Astrocyte of the hippocampus (primary cell): Measurements from ENCODE around the gene YBX2.
"Not testable (repeated sequence)": the region's sequence is repeated elsewhere in the genome, so short reads cannot be mapped to it uniquely, and the experiment has no call there.

Experiments
- DNase-seq: peaks from one replicate; pipeline ENCODE4 v3.0.0; 2011; ENCODE audit warnings: low read depth, low spot score

The YBX2 gene

GRCh38 chr17:7294614-7295153, at the start of gene YBX2:
YBX2 (minus strand) TSS chr17:7294639; CDS start chr17:7294500, 139 bp downstream.
- peak; percentile 59 for DNase-seq

DNA sequence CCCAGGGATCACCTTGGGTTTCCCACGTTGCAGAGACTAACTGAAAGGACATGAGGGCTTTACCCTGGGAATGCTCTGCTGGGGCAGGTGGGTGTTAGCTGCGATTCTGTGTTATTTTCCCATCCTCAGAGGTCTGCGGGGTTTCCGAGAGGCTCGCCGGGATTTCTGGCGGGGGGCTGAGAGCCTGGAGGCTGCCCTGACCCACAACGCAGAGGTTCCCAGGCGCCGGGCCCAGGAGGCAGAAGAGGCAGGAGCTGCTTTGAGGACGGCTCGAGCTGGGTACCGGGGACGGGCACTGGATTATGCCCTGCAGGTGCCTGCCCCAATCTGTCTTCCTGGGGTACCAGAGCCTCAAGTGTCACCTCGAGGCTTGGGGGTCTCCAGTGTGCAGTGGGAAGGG, 48.8 kb upstream of the YBX2 start:
- no peak for DNase-seq

GRCh38 chr17:7341842-7342241, 47.4 kb upstream of the YBX2 start:
- DNase-seq, result no peak

DNA sequence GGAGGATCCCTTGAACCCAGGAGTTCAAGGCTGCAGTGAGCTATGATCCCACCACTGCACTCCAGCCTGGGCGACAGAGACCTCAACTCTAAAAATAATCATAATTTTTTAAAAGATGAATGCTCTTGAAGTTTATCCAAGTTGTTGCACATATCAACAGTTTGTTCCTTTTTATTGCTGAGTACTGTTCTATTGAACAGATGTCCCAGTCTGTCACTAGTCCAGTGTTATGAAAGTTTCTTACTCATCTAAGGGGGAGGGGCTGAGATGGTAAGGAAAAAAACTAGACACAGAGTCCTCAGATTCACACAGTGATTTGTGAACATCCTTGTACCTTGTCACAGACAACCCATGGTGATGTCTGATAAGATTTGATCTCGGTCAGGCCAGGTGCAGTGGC, 45.7 kb upstream of the YBX2 start:
- DNase-seq, result no peak

GRCh38 chr17:7337600-7337999, 43.2 kb upstream of the YBX2 start:
- DNase-seq, result not testable (repeated sequence)

- DNase-seq, result no peak
Measured at GRCh38 chr17:7336240-7337175, 42.1 kb upstream of the YBX2 start, which contains the start of gene ACAP1. ACAP1 (plus strand) TSS chr17:7336529; CDS start chr17:7336735, 206 bp downstream.

DNA sequence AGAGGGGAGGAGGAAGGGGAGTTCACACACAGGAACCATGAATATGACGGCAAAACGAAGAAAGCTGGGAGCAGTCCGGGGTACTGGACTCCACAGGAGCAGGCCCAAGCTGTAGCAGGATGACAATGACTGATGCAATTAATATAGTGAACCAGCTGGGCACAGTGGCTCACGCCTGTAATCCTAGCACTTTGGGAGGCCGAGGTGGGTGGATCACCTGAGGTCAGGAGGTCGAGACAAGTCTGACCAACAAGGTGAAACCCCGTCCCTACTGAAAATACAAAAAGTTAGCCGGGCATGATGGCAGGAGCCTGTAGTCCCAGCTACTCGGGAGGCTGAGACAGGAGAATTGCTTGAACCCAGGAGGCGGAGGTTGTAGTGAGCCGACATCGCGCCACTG, 41.3 kb upstream of the YBX2 start:
- DNase-seq, result not testable (repeated sequence)

DNA sequence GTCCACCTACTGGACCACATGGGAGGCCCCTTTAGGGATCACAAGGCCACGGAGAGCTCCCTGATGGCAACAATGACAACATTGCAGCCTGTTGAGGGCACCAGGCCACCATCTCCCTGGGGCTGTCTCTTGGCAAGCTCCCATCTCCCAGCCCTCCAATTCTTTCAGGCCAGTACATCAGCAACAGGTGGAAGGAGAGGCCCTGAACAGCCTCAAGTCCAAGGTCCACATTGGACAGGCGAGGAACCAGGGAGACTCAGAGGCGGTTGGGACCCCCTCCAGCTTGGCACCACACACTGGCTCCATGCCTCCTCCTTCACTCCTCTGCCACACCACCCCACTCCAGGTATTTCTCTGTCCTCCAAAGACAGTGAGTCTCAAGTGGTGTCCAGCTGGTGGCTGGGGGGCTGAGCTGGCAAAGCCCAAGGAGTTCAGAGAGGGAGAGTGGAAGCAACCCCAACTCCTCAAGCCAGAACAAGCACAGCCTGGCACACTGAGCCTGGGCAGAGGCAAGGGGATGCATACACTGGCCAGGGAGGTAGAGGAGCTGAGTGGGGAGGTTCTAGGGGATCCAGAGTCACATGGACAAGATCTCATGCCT, 40.6 kb upstream of the YBX2 start:
- DNase-seq, result no peak

GRCh38 chr17:7332600-7333069, 38.2 kb upstream of the YBX2 start:
- not testable (repeated sequence) for DNase-seq

GRCh38 chr17:7332111-7332510, 37.7 kb upstream of the YBX2 start:
- no peak for DNase-seq

DNA sequence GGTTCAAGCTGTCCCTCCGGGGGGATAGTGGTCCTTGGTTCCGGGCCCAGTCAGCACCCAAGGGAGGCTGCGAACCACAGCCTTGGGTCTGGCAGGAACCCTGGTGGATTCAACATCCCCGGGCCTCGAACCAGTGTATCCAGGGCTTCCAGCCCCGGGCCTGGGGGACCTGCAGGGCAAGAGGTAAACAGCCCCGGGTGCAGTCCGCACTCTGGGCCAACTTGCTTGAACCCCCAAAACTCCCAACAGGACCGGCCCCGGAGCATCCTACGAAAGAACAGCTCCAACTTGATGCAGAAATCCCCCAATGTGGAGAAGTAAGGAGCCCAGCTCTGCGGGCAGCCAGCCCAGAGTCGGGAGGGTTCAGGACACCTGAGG, 36.2 kb upstream of the YBX2 start:
- DNase-seq, result no peak

GRCh38 chr17:7329997-7330637, 35.7 kb upstream of the YBX2 start:
- DNase-seq, result peak; percentile 91

GRCh38 chr17:7329374-7329996, 35.0 kb upstream of the YBX2 start:
- peak; percentile 99 for DNase-seq

DNA sequence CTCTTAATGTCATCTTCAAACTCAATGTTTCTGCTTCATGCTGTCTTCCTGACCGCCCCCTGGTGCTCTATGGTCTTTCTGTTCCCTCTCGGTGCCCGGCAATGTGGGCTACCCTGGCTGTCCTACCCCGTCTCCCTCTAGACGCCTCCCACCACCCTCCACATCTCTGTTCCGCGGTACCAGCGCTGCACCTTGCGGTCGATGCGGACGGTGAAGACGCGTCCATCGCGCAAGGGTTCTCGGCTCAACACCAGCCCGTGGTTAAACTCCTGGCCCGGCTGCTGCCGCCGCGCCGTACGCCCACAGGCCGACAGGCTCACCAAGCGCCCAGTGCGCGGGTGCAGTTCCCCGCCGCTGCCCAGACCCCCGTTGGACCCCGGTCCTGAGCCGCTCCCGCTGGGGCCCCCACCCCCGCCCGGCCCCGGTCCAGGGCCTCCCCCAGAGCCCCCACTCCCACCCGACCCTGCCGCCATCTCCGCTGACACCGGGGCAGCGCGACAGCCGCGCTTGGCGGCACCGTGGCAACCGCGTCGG, 34.5 kb upstream of the YBX2 start, which contains the start of gene NEURL4:
NEURL4 (minus strand) TSS at position 496 of the 534 bp plus-strand sequence; CDS start at position 473, 23 bp downstream.
- no peak for DNase-seq

DNA sequence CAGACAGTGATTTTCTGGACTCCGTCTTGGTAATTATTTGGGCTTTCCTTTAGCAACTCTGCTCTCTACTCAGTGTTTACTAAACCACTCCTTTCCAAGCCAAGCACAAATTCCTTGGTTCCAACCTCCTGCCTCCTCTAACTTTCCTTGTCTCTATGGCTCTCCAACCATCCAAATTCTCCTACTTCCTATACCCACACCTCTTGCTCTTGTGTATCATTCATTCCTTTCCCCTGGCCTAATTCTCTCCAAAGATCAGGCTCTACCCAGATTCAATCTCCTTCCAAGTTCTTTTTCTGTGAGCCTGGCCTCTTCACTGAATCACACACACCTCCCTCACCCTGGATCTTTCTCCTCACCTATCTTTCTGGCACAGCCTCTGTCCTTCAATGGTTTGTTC, 33.6 kb upstream of the YBX2 start:
- no peak for DNase-seq

DNA sequence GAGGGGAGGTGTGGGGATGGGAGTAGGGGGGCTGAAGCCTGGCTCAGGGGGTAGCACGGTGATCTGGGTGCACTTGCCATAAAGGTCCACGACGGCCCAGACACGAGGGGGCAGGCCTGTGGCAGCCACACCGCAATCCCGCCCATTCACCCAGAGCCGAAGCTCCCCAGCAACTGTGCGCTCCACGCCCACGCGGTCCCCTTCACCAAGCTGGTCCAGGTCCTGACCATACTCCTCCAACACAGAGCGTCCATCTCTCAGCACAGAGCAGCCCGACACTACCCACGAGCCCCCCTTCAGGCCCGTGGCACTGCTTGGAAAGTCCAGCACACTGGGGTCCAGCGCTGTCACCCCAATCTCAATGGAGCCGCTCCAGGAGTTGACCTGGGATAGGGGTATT, 33.1 kb upstream of the YBX2 start:
- DNase-seq, result no peak

GRCh38 chr17:7327056-7327455, 32.6 kb upstream of the YBX2 start:
- DNase-seq, result no peak

GRCh38 chr17:7326186-7326585, 31.7 kb upstream of the YBX2 start:
- DNase-seq, result no peak

GRCh38 chr17:7325031-7325528, 30.6 kb upstream of the YBX2 start:
- no peak for DNase-seq

- DNase-seq, result no peak
Measured at GRCh38 chr17:7324438-7324779, 30.0 kb upstream of the YBX2 start.
